ENCODE measurements around the gene NOLC1.

- TF ChIP-seq POLR2A (IDR thresholded peaks at IDR 0.05; ENCODE audit: low read depth, low read length) (no peak), TAF1 (IDR thresholded peaks at IDR 0.05; ENCODE audit: borderline replicate concordance, low read depth, low read length) (no peak)
Observed at GRCh38 chr10:102195296-102195870, 43.2 kb downstream of the NOLC1 start.
